ENCODE data around the gene P3H3. TPM values are rescaled to one million over a fixed set of nuclear protein-coding genes. Genes with fewer than 3 reads are reported as not detected.
"Not testable (repeated sequence)": the region's sequence is repeated elsewhere in the genome, so short reads cannot be mapped to it uniquely, and the experiment has no call there.

P3H3 gene
- total and polyA plus RNA-seq, 4 donors: 0.42 to 1.9 (median 1.6) TPM

- Histone ChIP-seq H3K9ac (ENCODE audit: low read depth in 1 of 2, low read length in 2 of 2) (no peak overlapping the region), H3K36me3 (ENCODE audit: control insufficient read depth in 4 of 4, insufficient read depth in 3 of 4, low read depth in 1 of 4, low read length in 3 of 4) (peaks cover 0 to 7% (median 3%) of the 10 kb centered on the region in 4 donors), H3K9me3 (ENCODE audit: control insufficient read depth in 4 of 4, low read length in 3 of 4) (no peaks in the 10 kb centered on the region), H3K4me1 (ENCODE audit: control insufficient read depth in 4 of 4, insufficient read depth in 4 of 4, low read length in 3 of 4) (peaks cover 0 to 4% (median 0%) of the 10 kb centered on the region in 4 donors), H3K4me3 (ENCODE audit: low read depth in 1 of 3, low read length in 3 of 3) (no peak overlapping the region), H3K27ac (ENCODE audit: low read depth in 1 of 2, low read length in 2 of 2) (no peak overlapping the region), H3K27me3 (ENCODE audit: control insufficient read depth in 4 of 4, insufficient read depth in 4 of 4, low read length in 3 of 4) (no peaks in the 10 kb centered on the region)
- WGBS: 90% methylated on average over 22 of the region's 22 CpGs
- no peak for TF ChIP-seq JUND (IDR thresholded peaks at IDR 0.05)
- TF ChIP-seq, protein P1, sequence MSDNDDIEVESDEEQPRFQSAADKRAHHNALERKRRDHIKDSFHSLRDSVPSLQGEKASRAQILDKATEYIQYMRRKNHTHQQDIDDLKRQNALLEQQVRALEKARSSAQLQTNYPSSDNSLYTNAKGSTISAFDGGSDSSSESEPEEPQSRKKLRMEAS (IDR thresholded peaks at IDR 0.05): no peak
- no peak for TF ChIP-seq HNF4G (IDR thresholded peaks at IDR 0.05)
- TF ChIP-seq, protein P2, sequence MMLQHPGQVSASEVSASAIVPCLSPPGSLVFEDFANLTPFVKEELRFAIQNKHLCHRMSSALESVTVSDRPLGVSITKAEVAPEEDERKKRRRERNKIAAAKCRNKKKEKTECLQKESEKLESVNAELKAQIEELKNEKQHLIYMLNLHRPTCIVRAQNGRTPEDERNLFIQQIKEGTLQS (IDR thresholded peaks at IDR 0.05): no peak
- no peak for TF ChIP-seq HNF4A (conservative IDR thresholded peaks at IDR 0.05)
- TF ChIP-seq YY1 (IDR thresholded peaks at IDR 0.05): no peak
- TF ChIP-seq GABPA (IDR thresholded peaks at IDR 0.05 in 1 of 2, conservative IDR thresholded peaks at IDR 0.05 in 1 of 2): no peak
- no peak for TF ChIP-seq EGR1 (IDR thresholded peaks at IDR 0.05; ENCODE audit: low read depth in 2 of 2)
- TF ChIP-seq TAF1 (conservative IDR thresholded peaks at IDR 0.05): no peak
- TF ChIP-seq RXRA (IDR thresholded peaks at IDR 0.05): no peak
- TF ChIP-seq, protein P3, sequence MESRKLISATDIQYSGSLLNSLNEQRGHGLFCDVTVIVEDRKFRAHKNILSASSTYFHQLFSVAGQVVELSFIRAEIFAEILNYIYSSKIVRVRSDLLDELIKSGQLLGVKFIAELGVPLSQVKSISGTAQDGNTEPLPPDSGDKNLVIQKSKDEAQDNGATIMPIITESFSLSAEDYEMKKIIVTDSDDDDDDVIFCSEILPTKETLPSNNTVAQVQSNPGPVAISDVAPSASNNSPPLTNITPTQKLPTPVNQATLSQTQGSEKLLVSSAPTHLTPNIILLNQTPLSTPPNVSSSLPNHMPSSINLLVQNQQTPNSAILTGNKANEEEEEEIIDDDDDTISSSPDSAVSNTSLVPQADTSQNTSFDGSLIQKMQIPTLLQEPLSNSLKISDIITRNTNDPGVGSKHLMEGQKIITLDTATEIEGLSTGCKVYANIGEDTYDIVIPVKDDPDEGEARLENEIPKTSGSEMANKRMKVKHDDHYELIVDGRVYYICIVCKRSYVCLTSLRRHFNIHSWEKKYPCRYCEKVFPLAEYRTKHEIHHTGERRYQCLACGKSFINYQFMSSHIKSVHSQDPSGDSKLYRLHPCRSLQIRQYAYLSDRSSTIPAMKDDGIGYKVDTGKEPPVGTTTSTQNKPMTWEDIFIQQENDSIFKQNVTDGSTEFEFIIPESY (IDR thresholded peaks at IDR 0.05): no peak
- TF ChIP-seq NR2F2 (IDR thresholded peaks at IDR 0.05): no peak
- no peak for TF ChIP-seq REST (IDR thresholded peaks at IDR 0.05)
- no peak for TF ChIP-seq SP1 (IDR thresholded peaks at IDR 0.05)
- TF ChIP-seq FOXA2 (IDR thresholded peaks at IDR 0.05): no peak
- no peak for TF ChIP-seq FOXA1 (IDR thresholded peaks at IDR 0.05)
- no peak for TF ChIP-seq RAD21 (IDR thresholded peaks at IDR 0.05)
- TF ChIP-seq CTCF (IDR thresholded peaks at IDR 0.05; ENCODE audit: low read depth, low read length, missing input control): no peak
- DNase-seq (ENCODE audit: low spot score): no peak
These were observed 56.3 kb downstream of the P3H3 start for GRCh38 chr12:6884539-6884938.

- not testable (repeated sequence) for H3K9ac ChIP-seq (ENCODE audit: low read depth in 1 of 2, low read length in 2 of 2); H3K9me3 ChIP-seq (ENCODE audit: control insufficient read depth in 4 of 4, low read length in 3 of 4); H3K4me3 ChIP-seq (ENCODE audit: low read depth in 1 of 3, low read length in 3 of 3); H3K4me1 ChIP-seq (ENCODE audit: control insufficient read depth in 4 of 4, insufficient read depth in 4 of 4, low read length in 3 of 4); H3K27ac ChIP-seq (ENCODE audit: low read depth in 1 of 2, low read length in 2 of 2); H3K27me3 ChIP-seq (ENCODE audit: control insufficient read depth in 4 of 4, insufficient read depth in 4 of 4, low read length in 3 of 4); DNase-seq (ENCODE audit: low spot score); H3K36me3 ChIP-seq (ENCODE audit: control insufficient read depth in 4 of 4, insufficient read depth in 3 of 4, low read depth in 1 of 4, low read length in 3 of 4)
- WGBS: 79% methylated on average over 12 of the region's 15 CpGs
These were observed 58.2 kb downstream of the P3H3 start for GRCh38 chr12:6886206-6886999.

Data from liver (tissue), 9 donors.